ENCODE data around the gene HELQ.
"Not testable (repeated sequence)": the region's sequence is repeated elsewhere in the genome, so short reads cannot be mapped to it uniquely, and the experiment has no call there.

Gene HELQ

DNA sequence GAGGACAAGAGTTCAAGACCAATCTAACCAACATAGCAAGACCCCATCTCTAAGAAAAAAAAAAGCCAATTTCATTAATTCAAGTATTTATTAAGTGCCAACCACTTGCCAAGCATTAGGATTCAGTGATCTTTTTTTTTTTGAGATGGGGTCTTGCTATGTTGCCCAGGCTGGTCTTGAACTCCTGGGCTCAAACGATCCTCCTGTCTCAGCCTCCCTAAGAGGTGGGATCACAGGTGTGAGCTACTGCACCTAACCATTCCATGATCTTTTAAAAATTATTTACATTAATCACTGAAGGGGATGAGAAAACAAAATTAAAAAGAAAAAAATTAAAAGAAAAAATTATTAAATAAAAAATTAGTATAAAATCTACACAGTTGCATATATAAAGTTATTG lies 24.4 kb downstream of the HELQ start:
- no peak for DNase-seq

DNA sequence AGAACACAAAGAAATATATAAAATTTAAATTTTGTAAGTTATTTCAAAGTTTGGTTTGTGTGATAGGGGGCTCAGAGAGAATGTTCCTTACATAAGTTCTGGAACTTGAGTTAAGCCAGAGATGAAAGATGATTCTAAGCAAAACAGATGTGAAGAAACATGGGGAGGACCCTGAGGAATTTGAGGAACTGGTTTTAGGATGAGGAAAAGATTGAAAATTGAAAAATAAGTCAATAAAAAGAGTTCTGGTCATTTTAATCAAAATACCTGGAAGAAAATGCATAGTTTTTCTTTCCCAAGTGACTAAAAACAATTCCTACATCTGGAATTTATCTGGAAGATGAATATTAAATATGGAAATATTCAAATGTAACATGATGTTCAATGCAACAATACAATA lies 37.4 kb downstream of the HELQ start:
- DNase-seq, result no peak

DNA sequence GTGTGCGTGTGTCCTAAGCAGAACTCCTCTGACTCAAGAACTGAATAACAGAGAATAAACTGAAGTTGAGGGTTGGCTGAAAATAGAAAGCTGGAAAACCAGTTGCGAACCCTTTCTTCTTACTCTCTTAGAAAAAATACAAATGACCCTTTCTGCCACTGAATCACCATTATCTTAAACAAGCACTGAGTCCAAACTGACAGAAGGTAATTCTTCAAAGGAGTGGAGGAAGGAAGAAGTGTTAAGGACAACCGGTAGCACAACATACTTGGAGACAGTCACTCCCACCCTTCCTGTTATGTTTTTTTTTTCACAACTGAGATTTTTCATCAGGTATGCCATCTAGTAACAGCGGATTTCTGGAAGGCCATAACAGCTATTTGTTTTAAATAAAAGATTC lies 38.1 kb downstream of the HELQ start:
- no peak for DNase-seq

DNA sequence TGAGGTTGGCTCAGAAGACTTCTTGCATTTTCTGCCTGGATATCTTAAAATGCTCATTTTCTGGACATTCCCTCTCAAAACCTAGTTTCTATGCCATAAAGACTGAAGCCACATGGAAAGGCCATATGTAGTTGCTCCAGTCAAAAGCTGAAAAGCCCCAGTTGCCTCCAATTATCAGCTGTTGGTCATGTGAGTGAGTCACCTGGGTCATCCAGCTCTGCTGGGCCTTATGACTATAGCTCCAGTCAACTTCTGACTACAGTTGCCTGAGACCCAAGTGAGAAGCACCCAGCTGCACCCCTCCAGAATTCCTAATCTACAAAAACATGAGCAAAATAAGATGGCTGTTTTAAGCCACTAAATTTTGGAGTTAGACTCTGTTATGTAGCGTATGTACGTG lies 41.9 kb downstream of the HELQ start:
- DNase-seq, result no peak

DNA sequence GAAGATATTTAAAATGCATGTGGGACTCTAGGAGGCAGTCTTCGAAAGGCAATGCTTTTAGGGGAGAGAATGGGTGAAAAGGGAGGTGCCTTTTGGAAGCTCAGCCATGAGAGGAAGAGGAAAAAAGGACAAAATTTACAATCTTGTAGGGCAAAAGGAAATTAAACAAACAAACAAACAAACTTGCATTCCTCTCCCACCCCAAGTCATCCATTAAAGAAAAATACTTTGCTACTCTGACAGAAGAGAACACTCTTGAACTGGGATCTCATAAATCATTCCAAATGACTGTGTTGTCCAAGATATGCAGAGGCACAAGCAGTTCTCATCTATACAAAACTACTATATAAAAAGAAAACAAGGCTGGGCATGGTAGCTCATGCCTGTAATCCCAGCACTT lies 46.7 kb downstream of the HELQ start:
- no peak for DNase-seq

DNA sequence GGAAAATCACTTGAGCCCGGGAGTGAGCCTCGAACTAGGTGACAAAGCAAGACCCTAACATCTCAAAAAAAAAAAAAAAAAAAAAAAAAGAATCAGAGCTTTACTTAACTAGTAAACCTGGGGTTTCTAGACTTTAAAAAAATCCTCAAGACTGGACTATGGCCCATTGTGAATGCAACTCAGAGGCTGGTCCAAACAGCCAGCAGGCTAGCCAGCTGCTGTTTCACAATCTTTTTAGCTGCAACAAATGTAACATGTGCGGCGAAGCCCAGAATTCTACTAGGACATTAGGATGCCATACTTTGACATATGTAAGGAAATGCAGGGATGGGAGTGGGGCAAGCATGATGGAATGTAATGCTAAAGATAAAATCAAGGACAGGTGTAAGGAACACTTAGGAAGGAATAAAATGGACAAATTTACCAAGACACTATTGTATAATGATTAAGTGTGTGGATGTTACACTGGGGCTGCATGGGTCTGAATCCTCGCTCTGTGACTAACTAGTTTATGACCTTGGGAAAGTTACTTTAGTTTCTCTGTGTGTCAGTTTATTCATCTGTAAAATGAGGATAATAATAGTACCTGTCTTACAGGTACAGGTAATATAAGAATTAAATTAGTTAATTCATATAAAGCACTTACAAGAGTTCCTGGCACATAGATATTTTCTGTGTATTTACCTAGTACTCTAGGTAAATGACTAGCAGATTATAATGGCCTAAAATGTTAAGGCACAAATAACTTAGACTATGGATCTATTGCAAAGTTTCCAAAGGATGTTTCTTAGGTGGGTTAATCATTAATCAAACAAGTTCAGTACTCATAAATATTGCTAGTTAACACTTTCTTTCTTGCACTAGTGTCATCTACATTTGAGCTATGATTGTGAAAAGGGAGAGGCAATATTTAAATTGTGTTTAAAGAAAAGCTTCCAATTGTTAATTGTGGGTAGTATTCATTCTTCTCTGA lies 49.5 kb downstream of the HELQ start:
- DNase-seq, result no peak

DNA sequence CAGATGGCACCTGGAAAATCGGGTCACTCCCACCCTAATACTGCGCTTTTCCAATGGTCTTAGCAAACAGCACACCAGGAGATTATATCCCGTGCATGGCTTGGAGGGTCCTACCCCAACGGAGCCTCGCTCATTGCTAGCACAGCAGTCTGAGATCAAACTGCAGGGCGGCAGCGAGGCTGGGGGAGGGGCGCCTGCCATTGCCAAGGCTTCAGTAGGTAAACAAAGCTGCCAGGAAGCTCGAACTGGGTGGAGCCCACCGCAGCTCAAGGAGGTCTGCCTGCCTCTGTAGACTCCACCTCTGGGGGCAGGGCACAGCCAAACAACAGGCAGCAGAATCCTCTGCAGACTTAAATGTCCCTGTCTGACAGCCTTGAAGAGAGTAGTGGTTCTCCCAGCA lies 57.5 kb downstream of the HELQ start:
- not testable (repeated sequence) for DNase-seq

DNA sequence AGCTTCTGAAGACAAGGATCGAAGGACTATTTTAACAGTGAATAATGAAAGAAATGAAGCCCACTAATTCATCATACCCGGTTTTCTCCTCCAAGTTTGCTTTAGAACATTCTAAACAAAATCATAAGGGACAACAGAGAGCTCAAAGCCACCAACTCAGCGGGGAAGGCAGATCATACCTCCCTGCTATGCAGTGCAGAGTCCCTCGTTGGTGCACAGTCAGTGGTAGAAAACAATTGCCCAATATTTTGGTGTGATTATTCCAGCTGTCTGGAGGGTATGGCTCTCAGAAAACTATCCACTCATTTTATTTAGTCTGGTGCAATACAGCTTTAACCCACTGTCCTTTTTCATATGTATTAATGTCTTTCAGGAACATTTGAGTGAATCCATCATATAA lies 61.7 kb downstream of the HELQ start:
- DNase-seq, result no peak

DNA sequence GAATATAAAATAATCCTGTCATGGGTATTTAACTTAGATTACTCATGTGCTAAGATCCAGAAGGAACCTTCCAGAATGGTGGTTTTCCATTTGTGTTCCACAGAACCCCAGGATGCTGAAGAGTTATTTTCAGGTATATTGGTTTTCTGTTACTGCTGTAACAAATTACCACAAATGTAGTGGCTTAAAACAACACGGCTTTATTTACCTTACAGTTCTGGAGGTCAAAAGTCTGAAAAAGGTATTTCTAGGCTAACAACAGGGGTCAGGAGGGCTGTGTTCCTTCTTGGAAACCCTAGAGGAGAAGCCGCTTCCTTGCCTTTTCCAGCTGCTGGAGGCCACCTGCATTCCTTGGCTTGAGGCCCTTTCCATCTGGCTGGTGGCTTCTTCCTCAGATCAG lies 63.1 kb downstream of the HELQ start:
- no peak for DNase-seq

DNA sequence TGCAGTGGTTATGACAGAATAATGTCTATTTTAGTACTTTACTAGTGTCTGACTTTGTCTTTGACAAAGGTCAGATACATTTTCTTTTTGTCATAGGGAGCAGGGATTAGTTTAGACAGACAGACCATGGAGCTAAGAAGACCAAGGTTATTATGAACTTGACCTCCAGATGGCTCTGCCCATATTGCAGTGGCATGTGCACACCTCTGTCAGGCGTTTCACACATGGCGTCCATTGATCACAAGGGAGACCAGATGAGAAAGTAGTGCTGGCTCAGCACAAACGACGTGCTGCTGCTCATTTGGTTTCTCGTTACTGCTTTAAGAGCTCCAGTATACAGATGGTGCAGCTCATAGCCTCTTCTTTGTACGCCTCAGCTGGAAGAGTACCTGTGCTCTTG lies 64.7 kb downstream of the HELQ start:
- DNase-seq, result no peak

DNA sequence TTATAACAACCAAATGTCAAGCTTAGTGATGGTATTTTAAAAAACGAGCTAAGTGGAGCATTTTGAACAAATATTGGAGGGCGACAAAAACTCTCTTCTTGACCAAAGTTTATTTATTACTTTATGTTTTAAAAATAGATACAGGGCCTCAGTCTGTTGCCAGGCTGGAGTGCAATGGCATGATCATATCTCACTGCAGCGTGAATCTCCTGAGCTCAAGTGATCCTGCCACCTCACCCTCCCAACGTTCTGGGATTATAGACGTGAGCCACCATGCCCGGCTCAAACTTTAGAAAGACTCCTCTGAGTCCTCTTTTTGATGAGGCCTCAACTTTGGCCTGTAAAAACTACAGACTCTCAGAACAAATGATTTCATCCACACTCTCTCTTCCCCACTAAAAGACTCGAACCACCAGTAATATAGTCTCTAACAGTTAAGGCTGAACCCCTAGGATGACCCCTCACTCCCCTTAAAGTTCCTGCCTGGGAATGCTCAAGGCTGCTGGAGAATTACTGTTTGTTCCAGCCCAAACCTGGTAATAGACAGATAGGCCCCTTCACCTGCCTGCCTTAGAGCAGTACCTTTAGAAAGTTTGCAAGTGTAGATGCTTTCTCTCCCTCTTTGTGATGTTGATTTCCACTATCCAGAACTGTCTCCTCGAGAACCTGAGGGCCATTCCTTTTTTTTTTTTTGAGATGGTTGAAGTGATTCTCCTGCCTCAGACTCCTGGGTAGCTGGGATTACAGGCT lies 65.7 kb downstream of the HELQ start:
- no peak for DNase-seq

DNA sequence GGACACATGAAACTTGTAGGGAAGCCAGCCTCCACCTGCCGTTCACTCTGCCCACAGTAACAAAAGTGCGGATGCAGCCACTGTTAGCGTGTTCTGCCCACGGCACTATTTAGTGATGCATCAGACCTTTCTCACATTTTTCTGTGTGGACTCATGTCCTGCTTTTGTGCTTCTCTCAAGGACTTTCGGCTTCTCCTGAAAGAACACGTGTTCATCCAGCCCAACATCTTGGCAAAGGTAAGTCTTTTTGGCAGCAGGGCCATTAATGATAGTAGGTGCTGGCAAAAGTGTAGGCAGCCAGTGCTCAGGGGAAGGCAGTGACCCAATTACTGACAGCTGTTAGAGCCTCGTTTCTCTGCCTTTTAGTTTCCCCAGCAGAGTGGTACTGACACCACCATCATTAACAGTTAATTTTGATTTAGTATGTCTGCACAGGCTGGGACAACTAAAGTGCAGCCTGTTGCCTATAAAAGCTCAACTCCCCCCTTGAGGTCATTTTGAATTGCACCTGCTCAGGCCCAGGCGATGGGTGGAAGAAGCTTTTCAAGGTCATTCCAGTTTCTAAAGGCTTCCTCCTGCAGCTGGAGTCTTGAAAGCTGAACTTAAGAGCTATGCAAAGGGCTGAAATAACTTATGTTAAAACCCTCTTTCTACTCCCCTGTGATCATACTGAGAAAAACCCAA lies 66.4 kb downstream of the HELQ start:
- DNase-seq, result no peak

DNA sequence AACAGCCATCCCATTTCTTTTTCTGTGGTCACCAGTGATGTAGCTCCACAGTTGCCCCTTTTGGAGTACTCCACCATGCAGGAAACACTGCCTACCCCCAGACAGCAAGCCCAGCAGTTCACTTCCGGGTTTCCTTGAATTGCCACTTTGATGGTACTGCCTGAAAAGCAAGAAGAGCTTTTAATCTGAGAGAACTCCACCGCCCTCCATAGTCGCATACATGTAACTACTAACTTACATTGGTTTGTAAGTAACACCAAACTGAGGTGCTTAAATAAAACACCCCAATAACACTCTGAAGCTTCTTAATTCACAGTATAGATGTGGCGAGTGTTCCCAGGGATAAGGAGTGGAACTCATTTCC lies 67.3 kb downstream of the HELQ start:
- DNase-seq, result no peak

DNA sequence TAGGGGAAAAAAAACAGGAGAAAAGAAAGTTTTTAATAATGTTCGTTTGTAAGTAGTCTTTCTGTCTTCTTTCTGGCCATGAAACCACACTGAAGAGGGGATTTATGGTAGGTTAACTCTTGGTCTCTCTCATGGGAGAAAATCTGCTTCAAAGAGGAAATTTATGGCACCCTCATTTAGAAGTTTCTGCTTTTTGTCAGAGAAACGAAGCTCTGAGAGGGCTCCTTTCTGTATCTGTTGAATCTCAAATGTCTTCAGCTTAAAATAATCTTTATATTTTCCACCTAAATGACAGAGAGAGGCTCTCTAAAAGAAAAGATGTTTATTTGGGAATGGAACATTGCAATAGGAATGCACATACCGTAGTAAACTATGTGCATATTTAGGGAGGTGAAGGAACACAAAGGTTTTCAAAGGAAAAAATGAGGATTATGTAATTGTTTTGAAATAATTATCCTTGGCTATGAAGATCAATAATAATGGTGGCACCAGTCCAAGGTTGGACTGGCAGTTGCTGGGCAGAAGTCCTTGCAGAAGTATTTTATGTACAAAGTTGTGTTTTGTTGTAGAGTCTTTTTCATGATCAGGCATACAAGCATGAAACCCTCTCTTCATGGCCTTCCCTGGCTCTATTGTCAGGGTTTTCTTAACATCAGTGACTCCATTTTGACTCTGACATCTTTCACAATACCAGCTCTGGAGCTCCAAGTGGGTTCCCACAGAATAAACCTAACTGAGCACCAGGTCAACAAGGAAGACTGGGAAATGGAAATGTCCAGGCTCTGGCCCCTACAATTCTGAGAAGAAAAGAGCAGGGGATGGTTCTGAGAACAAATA lies 67.9 kb downstream of the HELQ start:
- DNase-seq, result no peak

DNA sequence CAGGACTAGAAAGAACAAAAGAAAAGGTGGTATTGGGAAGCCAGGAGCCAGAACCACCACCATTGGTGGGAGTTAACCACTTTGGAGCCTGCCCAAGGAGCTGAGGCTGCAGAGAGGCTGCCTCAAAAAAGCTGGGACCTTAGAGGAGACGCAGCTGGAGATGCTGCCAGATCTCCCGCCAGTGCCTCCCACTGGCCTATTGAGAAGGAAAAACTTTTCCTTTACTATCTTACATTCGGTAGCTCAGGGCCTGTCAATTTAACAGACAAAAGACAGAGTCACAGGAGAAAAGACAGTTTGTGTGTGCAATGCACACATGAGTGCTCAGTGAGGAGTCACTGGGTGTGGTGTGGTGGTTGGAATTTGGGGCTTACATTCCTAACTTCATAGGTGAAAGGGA lies 68.6 kb downstream of the HELQ start:
- DNase-seq, result no peak

DNA sequence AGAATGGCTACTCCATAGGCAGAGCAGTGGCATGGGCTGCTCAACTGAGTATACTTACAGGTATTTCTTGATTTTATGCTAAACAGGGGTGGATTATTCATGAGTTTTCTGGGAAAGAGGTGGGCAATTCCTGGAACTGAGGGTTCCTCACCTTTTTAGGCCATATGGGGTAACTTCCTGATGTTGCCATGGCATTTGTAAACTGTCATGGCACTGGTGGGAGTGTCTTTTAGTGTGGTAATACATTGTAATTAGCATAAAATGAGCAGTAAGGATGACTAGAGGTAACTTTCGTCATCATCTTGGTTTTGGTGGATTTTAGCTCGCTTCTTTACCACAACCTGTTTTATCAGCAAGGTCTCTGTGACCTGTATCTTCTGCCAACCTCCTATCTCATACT lies 72.8 kb downstream of the HELQ start:
- no peak for DNase-seq

DNA sequence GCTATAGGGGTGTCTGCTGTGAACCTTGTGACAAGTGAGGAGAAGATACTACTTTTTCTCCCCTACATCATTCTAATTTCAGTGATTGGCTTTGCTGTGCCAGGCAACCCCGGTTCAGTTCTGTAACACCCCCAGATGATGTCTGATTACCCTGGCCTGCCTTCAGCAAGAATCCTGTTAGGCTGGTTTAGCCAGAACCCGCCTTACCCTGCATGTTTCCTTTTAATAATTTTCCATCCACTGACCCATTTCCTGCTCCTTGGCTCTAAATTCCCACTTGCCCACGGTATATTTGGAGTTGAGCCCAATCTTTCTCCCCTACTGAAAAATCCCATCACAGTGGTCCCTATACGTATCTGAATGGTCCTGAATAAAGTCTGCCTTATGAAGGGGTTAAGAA lies 74.5 kb downstream of the HELQ start:
- DNase-seq, result no peak

DNA sequence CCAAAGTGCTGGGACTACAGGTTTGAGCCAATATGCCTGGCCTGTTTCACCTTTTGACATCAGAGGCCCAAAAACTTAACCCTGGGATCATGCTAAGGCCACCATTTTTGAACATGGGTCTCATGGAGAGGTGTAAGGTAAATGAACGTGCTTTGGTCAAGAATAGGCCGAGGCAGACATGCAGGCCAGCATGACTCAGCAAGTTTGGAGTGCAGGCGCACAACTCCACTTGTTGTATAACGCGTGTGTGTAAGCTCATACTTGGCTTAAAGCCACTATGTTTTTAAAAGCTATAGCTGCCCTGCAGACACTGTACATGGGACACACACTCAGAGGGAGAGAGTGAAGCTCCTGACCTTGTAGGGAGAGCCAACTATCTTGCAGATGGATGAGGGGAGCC lies 77.2 kb downstream of the HELQ start:
- no peak for DNase-seq

DNA sequence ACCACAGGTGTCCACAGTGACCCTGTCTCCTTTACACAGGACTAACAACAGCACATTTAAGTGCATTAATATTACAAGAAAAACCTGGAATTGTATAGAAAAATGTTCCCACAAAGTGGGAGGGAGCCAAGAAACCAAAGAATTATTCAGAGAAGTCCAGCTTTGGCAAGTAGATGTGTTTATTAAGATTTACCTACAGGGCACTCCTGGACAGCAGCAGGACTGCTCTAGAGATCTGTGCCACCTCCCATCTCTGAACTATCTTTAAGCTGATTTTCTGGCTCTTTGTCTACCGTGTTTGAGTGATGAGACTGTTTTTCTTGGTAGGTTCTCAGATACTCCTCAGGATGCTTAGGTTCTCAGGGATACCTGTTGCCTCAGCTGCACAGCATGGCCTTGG lies 82.7 kb downstream of the HELQ start:
- no peak for DNase-seq

DNA sequence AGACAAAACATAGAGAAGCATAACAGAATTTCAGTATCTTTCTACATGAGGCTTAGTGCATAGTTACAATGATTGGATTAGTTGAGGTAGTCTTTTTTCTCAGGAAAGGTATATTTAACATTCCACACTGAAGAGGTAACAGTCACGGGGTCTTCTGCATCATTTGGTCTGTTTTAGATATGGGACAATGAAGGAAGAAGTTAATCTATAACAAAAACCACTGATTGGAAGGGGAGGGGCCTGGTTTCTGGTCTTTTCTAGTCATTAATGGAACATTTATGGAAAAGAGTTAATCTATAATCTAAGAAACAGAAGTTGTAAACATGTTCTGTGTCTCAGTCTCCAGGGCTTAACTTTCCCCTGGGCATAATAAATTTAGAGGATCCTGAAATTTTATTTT lies 83.7 kb downstream of the HELQ start:
- DNase-seq, result no peak

DNA sequence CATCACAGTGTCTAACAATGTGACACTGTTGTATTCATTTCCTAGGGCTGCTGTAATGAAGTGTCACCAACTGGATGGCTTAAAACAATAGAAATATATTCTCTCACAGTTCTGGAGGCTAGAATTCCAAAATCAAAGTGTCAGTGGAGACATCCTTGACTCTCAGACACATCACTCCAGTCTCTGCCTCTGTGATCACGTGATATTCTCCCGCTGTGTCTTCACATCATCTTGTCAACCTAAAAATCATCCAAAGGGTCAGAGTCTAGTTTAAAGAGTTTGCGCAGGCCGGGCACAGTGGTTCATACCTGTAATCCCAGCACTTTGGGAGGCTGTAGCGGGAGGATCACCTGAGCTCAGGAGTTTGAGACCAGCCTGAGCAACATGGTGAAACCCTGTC lies 84.4 kb downstream of the HELQ start:
- no peak for DNase-seq

DNA sequence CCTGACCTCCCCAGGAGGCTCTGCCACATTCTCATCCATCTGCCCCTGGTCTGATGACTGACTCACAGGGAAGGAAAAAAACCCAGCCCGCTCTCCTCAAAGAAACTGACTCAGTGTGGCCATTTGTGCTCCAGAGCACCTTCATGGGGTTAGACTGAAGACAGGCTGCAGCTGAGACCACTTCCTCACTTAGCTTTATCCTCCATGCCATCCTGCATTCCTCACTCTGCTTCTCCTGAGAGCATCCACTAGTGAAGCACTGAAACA lies 85.0 kb downstream of the HELQ start:
- DNase-seq, result peak; percentile 11

All from HCEC 1CT (cell line).